ENCODE data around the gene DNAH6. TPM values are rescaled to one million over a fixed set of nuclear protein-coding genes. Genes with fewer than 3 reads are reported as not detected.

The DNAH6 gene
- total RNA-seq, 1 experiment from 2014 or later = 0.26 TPM

DNA sequence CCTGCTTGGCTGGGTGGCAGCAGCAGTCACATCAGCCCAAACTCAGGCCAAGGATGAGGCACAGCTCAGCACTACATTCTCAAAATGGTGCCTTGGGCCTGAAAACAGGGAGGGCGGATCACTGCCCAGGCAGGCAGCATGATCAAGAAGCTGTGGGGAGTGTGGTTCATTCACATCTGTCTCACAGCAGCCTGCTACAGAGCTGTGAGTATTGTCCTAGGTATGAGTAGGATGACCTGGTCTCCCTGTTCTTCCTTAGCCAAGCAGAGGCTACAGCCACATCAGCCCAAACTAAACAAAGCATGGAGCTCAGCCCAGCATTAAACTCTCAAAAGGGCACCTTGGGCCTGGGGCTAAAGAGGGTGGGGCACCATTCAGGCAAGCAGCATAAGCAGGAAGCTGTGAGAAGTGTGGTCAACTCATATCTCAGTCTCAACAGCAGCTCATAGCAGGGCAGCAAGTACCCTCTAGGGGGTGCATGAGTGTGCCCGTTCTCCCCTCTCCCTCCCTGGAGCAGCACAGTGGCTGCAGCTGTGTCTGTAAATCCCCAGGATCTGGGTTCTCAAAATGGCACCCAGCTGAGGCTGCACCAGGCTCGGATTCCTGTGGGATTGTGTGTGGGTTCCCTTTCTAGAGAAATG is 225.0 kb downstream of the DNAH6 start:
- H2AK5ac ChIP-seq (ENCODE audit: insufficient read length, low read length) = no peak overlapping the region
- H4K5ac ChIP-seq (ENCODE audit: insufficient read length, low read depth, low read length) = no peak overlapping the region
- no peaks in the 10 kb centered on the region for H3K27me3 ChIP-seq (ENCODE audit: insufficient read depth, low read length)
- no peak overlapping the region for H3K56ac ChIP-seq (ENCODE audit: insufficient read length, low read depth, low read length)
- H3K4me2 ChIP-seq (ENCODE audit: insufficient read depth, insufficient read length, low read length) = no peak overlapping the region
- no peak overlapping the region for H2BK20ac ChIP-seq (ENCODE audit: low read depth, low read length, poor library complexity, severe bottlenecking)
- H2BK12ac ChIP-seq (ENCODE audit: insufficient read length, low read depth, low read length) = no peak overlapping the region
- Mint-ChIP-seq H3K4me1 (peaks cover 2 to 5% of the 10 kb centered on the region in 2 experiments; a peak in 3 of 4 replicates), H3K4me3 (no peak overlapping the region), H3K27me3 (ENCODE audit: low read depth) (no peaks in the 10 kb centered on the region; the same call in 1 of the 2 replicates), H3K9me3 (peaks cover 4 to 10% of the 10 kb centered on the region in 2 experiments; a peak in 4 of 5 replicates), H3K27ac (no peak overlapping the region), H3K36me3 (ENCODE audit: insufficient read depth in 1 of 3, low read depth in 3 of 3) (no peaks in the 10 kb centered on the region; a peak in 1 of 7 replicates)
- H4K91ac ChIP-seq (ENCODE audit: insufficient read length, low read depth, low read length) = no peak overlapping the region
- no peak overlapping the region for H2BK5ac ChIP-seq (ENCODE audit: insufficient read length, low read length)
- no peak overlapping the region for H3K9ac ChIP-seq (ENCODE audit: extremely low read depth, insufficient read length, low read length)
- no peak overlapping the region for H2BK15ac ChIP-seq (ENCODE audit: low read depth, low read length)
- no peak overlapping the region for H3K27ac ChIP-seq (ENCODE audit: insufficient read length, low read depth, low read length)
- H4K20me1 ChIP-seq (ENCODE audit: control insufficient read depth, insufficient read depth, insufficient read length) = no peaks in the 10 kb centered on the region
- TF ChIP-seq, protein P1, sequence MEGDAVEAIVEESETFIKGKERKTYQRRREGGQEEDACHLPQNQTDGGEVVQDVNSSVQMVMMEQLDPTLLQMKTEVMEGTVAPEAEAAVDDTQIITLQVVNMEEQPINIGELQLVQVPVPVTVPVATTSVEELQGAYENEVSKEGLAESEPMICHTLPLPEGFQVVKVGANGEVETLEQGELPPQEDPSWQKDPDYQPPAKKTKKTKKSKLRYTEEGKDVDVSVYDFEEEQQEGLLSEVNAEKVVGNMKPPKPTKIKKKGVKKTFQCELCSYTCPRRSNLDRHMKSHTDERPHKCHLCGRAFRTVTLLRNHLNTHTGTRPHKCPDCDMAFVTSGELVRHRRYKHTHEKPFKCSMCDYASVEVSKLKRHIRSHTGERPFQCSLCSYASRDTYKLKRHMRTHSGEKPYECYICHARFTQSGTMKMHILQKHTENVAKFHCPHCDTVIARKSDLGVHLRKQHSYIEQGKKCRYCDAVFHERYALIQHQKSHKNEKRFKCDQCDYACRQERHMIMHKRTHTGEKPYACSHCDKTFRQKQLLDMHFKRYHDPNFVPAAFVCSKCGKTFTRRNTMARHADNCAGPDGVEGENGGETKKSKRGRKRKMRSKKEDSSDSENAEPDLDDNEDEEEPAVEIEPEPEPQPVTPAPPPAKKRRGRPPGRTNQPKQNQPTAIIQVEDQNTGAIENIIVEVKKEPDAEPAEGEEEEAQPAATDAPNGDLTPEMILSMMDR (conservative IDR thresholded peaks at IDR 0.05) = peak; percentile 74
- no peaks in the 10 kb centered on the region for H3K79me1 ChIP-seq (ENCODE audit: insufficient read depth, low read depth, low read length, poor library complexity, severe bottlenecking)
- H3K9me3 ChIP-seq (ENCODE audit: control insufficient read depth, low read depth, low read length) = no peaks in the 10 kb centered on the region
- DNase-seq = peak; percentile 85
- no peak overlapping the region for H3K23ac ChIP-seq (ENCODE audit: insufficient read length, low read depth, low read length)
- no CpG with 5 or more reads among the region's 3 CpGs for WGBS (ENCODE audit: extremely low coverage, insufficient read length, low lambda C conversion rate)
- peak overlapping the region; percentile 69 for H2AFZ ChIP-seq (ENCODE audit: low read length)
- H3K23me2 ChIP-seq (ENCODE audit: insufficient read length, low read depth, low read length, poor library complexity, severe bottlenecking) = no peaks in the 10 kb centered on the region
- H3K4me1 ChIP-seq (ENCODE audit: insufficient read depth, low read length) = no peaks in the 10 kb centered on the region
- no peaks in the 10 kb centered on the region for H3K79me2 ChIP-seq (ENCODE audit: insufficient read depth, low read length)
- H3T11ph ChIP-seq (ENCODE audit: low read length) = no peak overlapping the region
- no peak overlapping the region for H2BK120ac ChIP-seq (ENCODE audit: low read depth, low read length, poor library complexity, severe bottlenecking)
- no peak overlapping the region for H4K8ac ChIP-seq (replicated peaks; ENCODE audit: insufficient read length, low read depth, low read length)
- H3K14ac ChIP-seq (ENCODE audit: insufficient read depth, low read length) = no peak overlapping the region
- no peak overlapping the region for H3K4ac ChIP-seq (ENCODE audit: low read depth, low read length)
- H3K18ac ChIP-seq (ENCODE audit: insufficient read length, low read depth, low read length) = no peak overlapping the region
